MCF 10A (cell line): ENCODE data around the gene TNPO3. TPM values are rescaled to one million over a fixed set of nuclear protein-coding genes. Genes with fewer than 3 reads are reported as not detected.

Experiments
- BruUV-seq: library from RNA; stranded (reverse); fragments of 400-500 nt; replicated peaks from 2 replicates; lab custom pipeline; 2021; lab: Mats Ljungman, UMichigan
- CTCF ChIA-PET: fragments of 300-600 bp; sonication (Branson Sonifier 250); formaldehyde crosslinking; extraction: SDS; loops from one replicate; lab custom pipeline; 2021; ENCODE audit warnings: antibody characterized with exemption, inconsistent platforms; lab: Yijun Ruan, JAX
- POLR2A ChIA-PET: fragments of 300-600, 350-650 bp; sonication (Branson Sonifier 250); formaldehyde crosslinking; extraction: SDS; loops from one replicate; lab custom pipeline; 2020; ENCODE audit warnings: antibody characterized with exemption, inconsistent platforms; lab: Yijun Ruan, JAX
- DNase-seq: peaks from one replicate; pipeline ENCODE4 v3.0.0-alpha.2; 2018; ENCODE audit not compliant: unreplicated experiment
- H3K27ac Mint-ChIP-seq: one replicate; pipeline ENCODE4 v1.8.0; 2022; ENCODE audit warnings: mild to moderate bottlenecking, low read depth, mixed read lengths; ENCODE audit not compliant: unreplicated experiment
- H3K27me3 Mint-ChIP-seq: one replicate; pipeline ENCODE4 v1.8.0; 2022; ENCODE audit warnings: mixed read lengths; ENCODE audit not compliant: insufficient read depth, unreplicated experiment
- H3K36me3 Mint-ChIP-seq: one replicate; pipeline ENCODE4 v1.8.0; 2022; ENCODE audit warnings: mild to moderate bottlenecking, moderate library complexity, mixed read lengths; ENCODE audit not compliant: insufficient read depth, unreplicated experiment
- H3K4me1 Mint-ChIP-seq: one replicate; pipeline ENCODE4 v1.8.0; 2022; ENCODE audit warnings: mixed read lengths; ENCODE audit not compliant: insufficient read depth, unreplicated experiment
- H3K4me3 Mint-ChIP-seq: one replicate; pipeline ENCODE4 v1.8.0; 2022; ENCODE audit warnings: mild to moderate bottlenecking, moderate library complexity, mixed read lengths; ENCODE audit not compliant: unreplicated experiment
- H3K9me3 Mint-ChIP-seq: one replicate; pipeline ENCODE4 v1.8.0; 2022; ENCODE audit warnings: mixed read lengths; ENCODE audit not compliant: unreplicated experiment
- intact Hi-C: fragments of 100-400 bp; cut with micrococcal nuclease; formaldehyde crosslinking; loops from 2 replicates; pipeline ENCODE4 v1.14.1; 2022
- total RNA-seq: library from RNA; stranded (reverse); gene quantifications from 2 replicates; pipeline ENCODE4 v1.2.3, GENCODE V29; 2022
- TF ChIP-seq, protein P1 (sequence below): fragments of 200-600 bp; IDR thresholded peaks from one replicate; pipeline ENCODE4 v1.8.0; 2022; ENCODE audit warnings: antibody characterized with exemption, mild to moderate bottlenecking; ENCODE audit not compliant: unreplicated experiment

TNPO3 gene
- total RNA-seq, 1 experiment from 2014 or later, result 42.3 TPM

DNA sequence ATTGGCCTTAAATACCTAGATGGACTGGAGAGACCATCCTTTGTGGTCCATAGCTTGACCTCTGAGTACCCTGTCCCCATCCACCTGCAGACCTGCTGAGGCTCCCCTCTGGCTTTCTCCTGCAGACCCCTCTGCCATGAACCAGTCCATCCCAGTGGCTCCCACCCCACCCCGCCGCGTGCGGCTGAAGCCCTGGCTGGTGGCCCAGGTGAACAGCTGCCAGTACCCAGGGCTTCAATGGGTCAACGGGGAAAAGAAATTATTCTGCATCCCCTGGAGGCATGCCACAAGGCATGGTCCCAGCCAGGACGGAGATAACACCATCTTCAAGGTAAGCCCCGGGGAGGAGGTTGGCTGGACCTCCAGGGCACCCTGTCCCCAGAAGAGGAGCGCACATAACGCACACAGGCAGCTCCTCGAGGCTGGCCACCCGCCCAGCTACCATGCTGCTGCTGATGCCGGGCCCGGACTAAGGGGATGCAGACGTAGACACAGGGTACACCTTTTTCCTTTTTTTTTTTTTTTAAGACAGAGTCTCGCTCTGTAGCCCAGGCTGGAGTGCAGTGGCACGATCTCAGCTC, 112.9 kb downstream of the TNPO3 start:
- ChIA-PET CTCF (no interaction called here), POLR2A (interaction anchor here (0.7 kb wide), 1 partner anchor 223 kb away, joined by 3 read pairs; no protein-coding TSS in a partner anchor)
- intact Hi-C loops, result no loop called here
- no peak for DNase-seq
- Mint-ChIP-seq H3K4me1 (peaks cover 10% of the 10 kb centered on the region), H3K27ac (no peak overlapping the region), H3K4me3 (no peak overlapping the region), H3K36me3 (no peaks in the 10 kb centered on the region), H3K27me3 (no peaks in the 10 kb centered on the region), H3K9me3 (no peaks in the 10 kb centered on the region)
- TF ChIP-seq, protein P1, sequence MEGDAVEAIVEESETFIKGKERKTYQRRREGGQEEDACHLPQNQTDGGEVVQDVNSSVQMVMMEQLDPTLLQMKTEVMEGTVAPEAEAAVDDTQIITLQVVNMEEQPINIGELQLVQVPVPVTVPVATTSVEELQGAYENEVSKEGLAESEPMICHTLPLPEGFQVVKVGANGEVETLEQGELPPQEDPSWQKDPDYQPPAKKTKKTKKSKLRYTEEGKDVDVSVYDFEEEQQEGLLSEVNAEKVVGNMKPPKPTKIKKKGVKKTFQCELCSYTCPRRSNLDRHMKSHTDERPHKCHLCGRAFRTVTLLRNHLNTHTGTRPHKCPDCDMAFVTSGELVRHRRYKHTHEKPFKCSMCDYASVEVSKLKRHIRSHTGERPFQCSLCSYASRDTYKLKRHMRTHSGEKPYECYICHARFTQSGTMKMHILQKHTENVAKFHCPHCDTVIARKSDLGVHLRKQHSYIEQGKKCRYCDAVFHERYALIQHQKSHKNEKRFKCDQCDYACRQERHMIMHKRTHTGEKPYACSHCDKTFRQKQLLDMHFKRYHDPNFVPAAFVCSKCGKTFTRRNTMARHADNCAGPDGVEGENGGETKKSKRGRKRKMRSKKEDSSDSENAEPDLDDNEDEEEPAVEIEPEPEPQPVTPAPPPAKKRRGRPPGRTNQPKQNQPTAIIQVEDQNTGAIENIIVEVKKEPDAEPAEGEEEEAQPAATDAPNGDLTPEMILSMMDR, result no peak
- BruUV-seq, result no TSS peak

DNA sequence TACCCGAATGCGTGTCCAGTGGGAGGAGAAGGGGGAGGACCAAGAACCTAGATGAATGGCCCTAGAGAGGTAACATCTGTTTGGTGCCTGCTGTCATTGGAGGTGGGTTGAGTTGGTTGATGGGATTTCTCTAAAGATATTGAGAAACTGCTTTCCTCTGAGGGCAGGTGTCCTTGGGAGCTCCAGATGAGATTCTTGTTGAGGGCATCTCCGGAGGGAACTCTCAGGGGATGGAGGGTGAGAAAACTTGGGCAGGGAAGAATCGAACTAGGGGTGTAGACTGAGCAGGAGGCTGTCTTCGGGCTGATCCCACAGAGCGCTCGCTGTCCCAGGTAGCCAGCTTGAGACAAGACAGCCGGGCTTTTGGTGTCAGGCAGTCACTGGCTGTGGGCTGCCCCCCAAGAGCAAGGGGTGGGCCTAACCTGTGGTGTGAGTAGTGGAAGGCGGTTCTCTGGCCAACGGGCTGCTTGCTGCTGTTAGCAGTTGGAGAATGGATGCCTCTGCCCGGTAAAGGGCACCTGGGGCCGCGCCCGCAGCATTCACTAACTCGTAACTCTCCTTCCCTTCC, 113.5 kb downstream of the TNPO3 start:
- Mint-ChIP-seq H3K36me3 (no peaks in the 10 kb centered on the region), H3K4me3 (no peak overlapping the region), H3K4me1 (peaks cover 13% of the 10 kb centered on the region), H3K27me3 (no peaks in the 10 kb centered on the region), H3K27ac (no peak overlapping the region), H3K9me3 (no peaks in the 10 kb centered on the region)
- no TSS peak for BruUV-seq
- intact Hi-C loops, result no loop called here
- ChIA-PET POLR2A (interaction anchor here (0.7 kb wide), 1 partner anchor 222 kb away, joined by 3 read pairs; no protein-coding TSS in a partner anchor), CTCF (no interaction called here)
- TF ChIP-seq, protein P1, result no peak
- no peak for DNase-seq

DNA sequence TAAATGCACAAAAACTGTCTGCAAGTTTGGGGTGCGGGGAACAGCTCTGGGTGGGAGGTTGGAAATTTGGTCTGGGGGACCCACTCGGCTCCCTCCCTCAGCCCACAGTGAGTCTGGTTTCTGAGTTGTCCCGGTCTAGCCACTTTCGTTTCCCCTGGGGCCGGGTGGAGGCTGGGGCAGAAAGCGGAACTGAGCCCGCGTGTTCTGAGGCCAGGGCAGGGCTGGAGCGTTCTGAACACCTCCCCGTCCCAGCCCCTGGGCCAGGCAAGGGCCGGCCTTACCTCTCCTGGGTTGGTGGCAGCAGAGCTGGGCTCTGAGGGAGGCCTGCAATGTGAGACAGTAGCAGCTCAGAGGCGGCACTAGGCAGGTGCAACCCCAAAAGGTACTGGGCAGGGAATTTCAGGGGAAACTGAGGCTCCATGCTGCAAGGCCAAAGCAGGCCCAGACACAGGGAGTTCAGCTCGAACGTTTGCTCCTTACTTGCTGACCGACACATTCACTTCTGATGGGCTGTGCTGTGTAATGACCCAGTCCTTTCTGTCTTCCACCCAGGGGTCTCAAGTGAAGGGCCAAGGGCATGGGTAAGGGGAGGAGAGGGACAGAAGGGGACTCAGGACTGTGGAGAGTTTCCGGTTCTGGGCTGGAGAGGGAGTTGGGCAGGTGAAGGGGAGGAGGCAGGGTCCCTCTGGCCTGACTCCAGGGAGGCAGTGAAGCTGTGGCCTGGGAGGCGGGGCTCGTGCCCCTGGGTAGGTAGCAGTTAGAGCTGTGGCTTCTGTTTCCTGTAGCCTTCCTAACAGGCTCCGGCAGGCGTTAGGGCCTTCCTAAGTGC, 114.2 kb downstream of the TNPO3 start:
- Mint-ChIP-seq H3K27ac (no peak overlapping the region), H3K27me3 (no peaks in the 10 kb centered on the region), H3K9me3 (no peaks in the 10 kb centered on the region), H3K36me3 (no peaks in the 10 kb centered on the region), H3K4me3 (no peak overlapping the region), H3K4me1 (peaks cover 13% of the 10 kb centered on the region)
- intact Hi-C loops, result no loop called here
- DNase-seq, result no peak
- TF ChIP-seq, protein P1, result no peak
- POLR2A ChIA-PET, result interaction anchor here (0.7 kb wide), 1 partner anchor 114 kb away, joined by 5 read pairs; the partner anchor contains the start of gene TNPO3
- no TSS peak for BruUV-seq
- CTCF ChIA-PET, result interaction anchor here (1.2 kb wide), 1 partner anchor 29 kb away, joined by 3 read pairs; no protein-coding TSS in a partner anchor

DNA sequence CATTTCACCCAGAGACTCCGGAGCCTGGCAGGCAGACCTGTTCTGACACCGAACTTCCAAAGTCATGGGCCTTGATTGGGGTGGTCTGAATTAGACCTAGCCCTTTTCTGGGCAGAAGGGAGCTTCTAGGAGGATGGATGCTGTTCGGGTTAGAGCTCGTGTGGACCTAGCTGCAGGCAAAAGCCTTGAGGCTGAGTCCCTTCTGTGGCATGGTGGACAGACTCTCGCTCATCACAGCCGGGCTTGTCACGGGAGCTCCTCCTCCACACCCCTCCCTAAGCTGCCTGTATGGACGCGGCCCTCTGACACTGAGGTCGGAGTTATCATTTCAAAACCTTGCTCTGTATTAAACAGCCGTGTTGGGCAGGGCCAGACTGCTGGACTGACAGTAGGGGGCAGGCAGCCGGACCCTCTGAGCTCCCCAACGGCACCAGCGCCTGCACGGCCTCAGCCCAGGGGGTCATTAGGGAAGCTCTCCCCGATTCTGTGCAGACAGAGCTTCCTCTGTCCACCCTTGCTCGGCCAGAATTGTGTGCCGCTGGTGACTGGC, 115.0 kb downstream of the TNPO3 start:
- Mint-ChIP-seq H3K9me3 (no peaks in the 10 kb centered on the region), H3K4me1 (peaks cover 13% of the 10 kb centered on the region), H3K4me3 (peak overlapping the region; percentile 72), H3K27ac (no peak overlapping the region), H3K27me3 (no peaks in the 10 kb centered on the region), H3K36me3 (no peaks in the 10 kb centered on the region)
- TF ChIP-seq, protein P1, result no peak
- POLR2A ChIA-PET, result interaction anchor here (0.7 kb wide), 2 partner anchors 115 to 116 kb away, joined by 4 to 5 read pairs; partner anchors contain the start of gene TNPO3
- CTCF ChIA-PET, result interaction anchor here (0.7 to 1.2 kb wide), 4 partner anchors 16 to 149 kb away, joined by 3 read pairs; no protein-coding TSS in a partner anchor
- no peak for DNase-seq
- intact Hi-C loops, result no loop called here
- no TSS peak for BruUV-seq
